IMR-90 (cell line): ENCODE measurements around the gene RBMS3.

Experiments used
- BHLHE40 ChIP-seq: fragments of 150-350 bp; IDR thresholded peaks from 2 replicates; pipeline ENCODE4 v1.6.1; 2016; ENCODE audit warnings: mild to moderate bottlenecking, low read depth, low read length
- MAFK ChIP-seq: IDR thresholded peaks from 2 replicates; pipeline ENCODE4 v1.6.1; 2012; ENCODE audit warnings: low read depth, low read length, improper control_type of control experiment
- POLR2A ChIP-seq: IDR thresholded peaks from 2 replicates; pipeline ENCODE4 v1.6.1; 2012; ENCODE audit warnings: mild to moderate bottlenecking, low read depth, low read length
- RAD21 ChIP-seq: IDR thresholded peaks from 2 replicates; pipeline ENCODE4 v1.6.1; 2012; ENCODE audit warnings: low read length, improper control_type of control experiment
- SMC3 ChIP-seq: fragments of 150-350 bp; IDR thresholded peaks from 2 replicates; pipeline ENCODE4 v1.6.1; 2016; ENCODE audit warnings: low read depth, mild to moderate bottlenecking, antibody characterized with exemption, low read length, moderate library complexity
- TF ChIP-seq, protein P1 (sequence below): fragments of 150-350 bp; IDR thresholded peaks from 2 replicates; pipeline ENCODE4 v1.6.1; 2016; ENCODE audit warnings: low read depth, mild to moderate bottlenecking, low read length, moderate library complexity, borderline replicate concordance
- TF ChIP-seq, protein P2 (sequence below): conservative IDR thresholded peaks from 2 replicates; pipeline ENCODE4 v1.5.1; 2012; ENCODE audit warnings: mild to moderate bottlenecking, low read depth, low read length, improper control_type of control experiment
- TF ChIP-seq, protein P3 (sequence below): fragments of 150-350 bp; IDR thresholded peaks from 2 replicates; pipeline ENCODE4 v1.6.1; 2017; ENCODE audit warnings: mild to moderate bottlenecking, antibody characterized with exemption, low read length, low read depth

DNA sequence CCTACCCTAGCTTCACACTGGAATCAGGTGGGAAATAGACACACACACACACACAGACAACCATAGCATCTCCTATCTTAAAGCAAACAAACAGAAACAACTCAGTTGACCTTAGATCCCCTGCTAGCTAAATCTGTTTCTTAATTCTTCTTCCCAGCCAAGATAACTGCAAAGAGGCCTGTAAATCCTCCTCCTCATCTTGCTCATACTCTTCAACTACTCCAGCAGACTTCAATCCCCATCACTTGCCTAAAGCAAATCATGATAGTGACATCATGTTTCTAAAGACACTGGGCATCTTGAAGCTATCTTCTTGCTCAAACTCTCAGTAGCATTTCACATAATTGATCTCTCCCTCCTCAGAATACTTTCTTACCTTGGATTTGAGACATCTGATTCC is 303.0 kb downstream of the RBMS3 start:
- TF ChIP-seq POLR2A (no peak), MAFK (no peak), SMC3 (no peak), RAD21 (no peak), BHLHE40 (no peak)
- TF ChIP-seq, protein P1, sequence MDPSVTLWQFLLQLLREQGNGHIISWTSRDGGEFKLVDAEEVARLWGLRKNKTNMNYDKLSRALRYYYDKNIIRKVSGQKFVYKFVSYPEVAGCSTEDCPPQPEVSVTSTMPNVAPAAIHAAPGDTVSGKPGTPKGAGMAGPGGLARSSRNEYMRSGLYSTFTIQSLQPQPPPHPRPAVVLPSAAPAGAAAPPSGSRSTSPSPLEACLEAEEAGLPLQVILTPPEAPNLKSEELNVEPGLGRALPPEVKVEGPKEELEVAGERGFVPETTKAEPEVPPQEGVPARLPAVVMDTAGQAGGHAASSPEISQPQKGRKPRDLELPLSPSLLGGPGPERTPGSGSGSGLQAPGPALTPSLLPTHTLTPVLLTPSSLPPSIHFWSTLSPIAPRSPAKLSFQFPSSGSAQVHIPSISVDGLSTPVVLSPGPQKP, result no peak
- TF ChIP-seq, protein P2, sequence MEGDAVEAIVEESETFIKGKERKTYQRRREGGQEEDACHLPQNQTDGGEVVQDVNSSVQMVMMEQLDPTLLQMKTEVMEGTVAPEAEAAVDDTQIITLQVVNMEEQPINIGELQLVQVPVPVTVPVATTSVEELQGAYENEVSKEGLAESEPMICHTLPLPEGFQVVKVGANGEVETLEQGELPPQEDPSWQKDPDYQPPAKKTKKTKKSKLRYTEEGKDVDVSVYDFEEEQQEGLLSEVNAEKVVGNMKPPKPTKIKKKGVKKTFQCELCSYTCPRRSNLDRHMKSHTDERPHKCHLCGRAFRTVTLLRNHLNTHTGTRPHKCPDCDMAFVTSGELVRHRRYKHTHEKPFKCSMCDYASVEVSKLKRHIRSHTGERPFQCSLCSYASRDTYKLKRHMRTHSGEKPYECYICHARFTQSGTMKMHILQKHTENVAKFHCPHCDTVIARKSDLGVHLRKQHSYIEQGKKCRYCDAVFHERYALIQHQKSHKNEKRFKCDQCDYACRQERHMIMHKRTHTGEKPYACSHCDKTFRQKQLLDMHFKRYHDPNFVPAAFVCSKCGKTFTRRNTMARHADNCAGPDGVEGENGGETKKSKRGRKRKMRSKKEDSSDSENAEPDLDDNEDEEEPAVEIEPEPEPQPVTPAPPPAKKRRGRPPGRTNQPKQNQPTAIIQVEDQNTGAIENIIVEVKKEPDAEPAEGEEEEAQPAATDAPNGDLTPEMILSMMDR, result no peak
- TF ChIP-seq, protein P3, sequence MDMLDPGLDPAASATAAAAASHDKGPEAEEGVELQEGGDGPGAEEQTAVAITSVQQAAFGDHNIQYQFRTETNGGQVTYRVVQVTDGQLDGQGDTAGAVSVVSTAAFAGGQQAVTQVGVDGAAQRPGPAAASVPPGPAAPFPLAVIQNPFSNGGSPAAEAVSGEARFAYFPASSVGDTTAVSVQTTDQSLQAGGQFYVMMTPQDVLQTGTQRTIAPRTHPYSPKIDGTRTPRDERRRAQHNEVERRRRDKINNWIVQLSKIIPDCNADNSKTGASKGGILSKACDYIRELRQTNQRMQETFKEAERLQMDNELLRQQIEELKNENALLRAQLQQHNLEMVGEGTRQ, result no peak
